Mesendoderm (in vitro differentiated cells): Measurements from ENCODE around the gene STK25.
A peak's percentile ranks its signal among the peaks of the same experiment; 100 is the strongest.

ENCODE experiments used
- DNase-seq: peaks from one replicate; pipeline ENCODE4 v3.0.0; 2013
- H2AK5ac ChIP-seq: 2 replicates; pipeline ENCODE4 v1.6.1; 2013; ENCODE audit warnings: low read length, inconsistent platforms
- H2BK120ac ChIP-seq: 2 replicates; pipeline ENCODE4 v1.6.1; 2013; ENCODE audit warnings: low read depth, mild to moderate bottlenecking, low read length, moderate library complexity, mixed read lengths
- H2BK15ac ChIP-seq: replicated peaks from 2 replicates; pipeline ENCODE4 v1.6.1; 2013; ENCODE audit warnings: low read depth, mild to moderate bottlenecking, moderate library complexity
- H2BK5ac ChIP-seq: 2 replicates; pipeline ENCODE4 v1.6.1; 2013; ENCODE audit warnings: low read length, inconsistent platforms
- H3K18ac ChIP-seq: 2 replicates; pipeline ENCODE4 v1.6.1; 2013; ENCODE audit warnings: mild to moderate bottlenecking, low read length, mixed read lengths
- H3K23ac ChIP-seq: one replicate; pipeline ENCODE4 v1.6.1; 2013; ENCODE audit warnings: low read length
- H3K27ac ChIP-seq: 2 replicates; pipeline ENCODE4 v1.5.1; 2013; ENCODE audit warnings: low read depth, mild to moderate bottlenecking, inconsistent platforms, low read length, moderate library complexity
- H3K27me3 ChIP-seq: 2 replicates; pipeline ENCODE4 v1.6.1; 2013; ENCODE audit warnings: low read length, control low read depth, mild to moderate bottlenecking, inconsistent platforms; ENCODE audit not compliant: insufficient read depth, poor library complexity
- H3K36me3 ChIP-seq: 2 replicates; pipeline ENCODE4 v1.6.1; 2013; ENCODE audit warnings: low read length, inconsistent platforms; ENCODE audit not compliant: control insufficient read depth, insufficient read depth
- H3K4ac ChIP-seq: one replicate; pipeline ENCODE4 v1.6.1; 2013; ENCODE audit warnings: low read depth, mild to moderate bottlenecking, low read length, moderate library complexity
- H3K4me1 ChIP-seq: 2 replicates; pipeline ENCODE4 v1.6.1; 2013; ENCODE audit warnings: low read depth, low read length, inconsistent platforms; ENCODE audit not compliant: control insufficient read depth
- H3K4me2 ChIP-seq: 2 replicates; pipeline ENCODE4 v1.6.1; 2013; ENCODE audit warnings: low read length
- H3K4me3 ChIP-seq: 2 replicates; pipeline ENCODE4 v1.5.1; 2013; ENCODE audit warnings: mild to moderate bottlenecking, low read length
- H3K56ac ChIP-seq: one replicate; pipeline ENCODE4 v1.6.1; 2013; ENCODE audit warnings: low read length
- H3K79me1 ChIP-seq: 2 replicates; pipeline ENCODE4 v1.6.1; 2013; ENCODE audit warnings: low read length, inconsistent platforms
- H3K79me2 ChIP-seq: 2 replicates; pipeline ENCODE4 v1.6.1; 2013; ENCODE audit warnings: mild to moderate bottlenecking, low read length; ENCODE audit not compliant: control insufficient read depth, insufficient read depth
- H3K9ac ChIP-seq: 2 replicates; pipeline ENCODE4 v1.6.1; 2013; ENCODE audit warnings: low read length, inconsistent platforms
- H4K5ac ChIP-seq: one replicate; pipeline ENCODE4 v1.6.1; 2013; ENCODE audit warnings: low read length
- H4K8ac ChIP-seq: one replicate; pipeline ENCODE4 v1.6.1; 2013; ENCODE audit warnings: low read depth, mild to moderate bottlenecking, control low read depth, low read length, moderate library complexity
- WGBS: extraction: QIAGEN DNeasy Blood & Tissue Kit; methylation state at CpG from one replicate; pipeline ENCODE4 v1.1.7; 2013; ENCODE audit warnings: low lambda C conversion rate, missing lambda C conversion rate; ENCODE audit not compliant: insufficient coverage; ENCODE audit errors: extremely low coverage; 5-methylcytosine and 5-hydroxymethylcytosine counted together

Gene STK25

GRCh38 chr2:241547781-241548450 lies 39.5 kb upstream of the STK25 start:
- Histone ChIP-seq H3K79me1 (no peaks in the 10 kb centered on the region), H3K56ac (peak overlapping the region; percentile 42), H3K27ac (no peak overlapping the region)

GRCh38 chr2:241546771-241547498 lies 38.6 kb upstream of the STK25 start:
- H3K4me3 ChIP-seq: no peak overlapping the region
- H3K27ac ChIP-seq: no peak overlapping the region
- no peak overlapping the region for H2BK5ac ChIP-seq
- H2BK120ac ChIP-seq: no peak overlapping the region
- no peak overlapping the region for H3K4me2 ChIP-seq
- H3K56ac ChIP-seq: peak overlapping the region; percentile 9
- no peak overlapping the region for H4K5ac ChIP-seq
- H3K4me1 ChIP-seq: peaks cover 1% of the 10 kb centered on the region
- peak; percentile 87 for DNase-seq
- no peaks in the 10 kb centered on the region for H3K79me2 ChIP-seq
- H3K4ac ChIP-seq: no peak overlapping the region
- no peak overlapping the region for H2AK5ac ChIP-seq
- no peaks in the 10 kb centered on the region for H3K36me3 ChIP-seq
- H3K9ac ChIP-seq: no peak overlapping the region
- no peak overlapping the region for H3K23ac ChIP-seq
- H3K79me1 ChIP-seq: no peaks in the 10 kb centered on the region
- H3K27me3 ChIP-seq: no peaks in the 10 kb centered on the region
- H2BK15ac ChIP-seq: no peak overlapping the region
- no CpG with 5 or more reads among the region's 25 CpGs for WGBS
- H3K18ac ChIP-seq: no peak overlapping the region
- no peak overlapping the region for H4K8ac ChIP-seq

More at GRCh38 chr2:241547781-241548450, 39.5 kb upstream of the STK25 start:
- no peak overlapping the region for H3K9ac ChIP-seq
- H4K8ac ChIP-seq: no peak overlapping the region
- no peak overlapping the region for H2BK5ac ChIP-seq
- no CpG with 5 or more reads among the region's 16 CpGs for WGBS
- H3K27me3 ChIP-seq: no peaks in the 10 kb centered on the region
- no peaks in the 10 kb centered on the region for H3K36me3 ChIP-seq
- H2BK15ac ChIP-seq: no peak overlapping the region
- H3K4me3 ChIP-seq: no peak overlapping the region
- no peak for DNase-seq
- H3K23ac ChIP-seq: no peak overlapping the region
- H3K4me2 ChIP-seq: no peak overlapping the region
- H2BK120ac ChIP-seq: no peak overlapping the region
- H4K5ac ChIP-seq: no peak overlapping the region
- no peak overlapping the region for H3K18ac ChIP-seq
- no peak overlapping the region for H3K4ac ChIP-seq
- no peaks in the 10 kb centered on the region for H3K79me2 ChIP-seq
- H3K4me1 ChIP-seq: peaks cover 1% of the 10 kb centered on the region
- H2AK5ac ChIP-seq: no peak overlapping the region

GRCh38 chr2:241545523-241546473 lies 37.4 kb upstream of the STK25 start:
- Histone ChIP-seq H4K5ac (no peak overlapping the region), H3K27ac (no peak overlapping the region), H3K79me2 (no peaks in the 10 kb centered on the region), H3K9ac (no peak overlapping the region), H3K23ac (no peak overlapping the region), H3K4ac (no peak overlapping the region), H3K4me3 (no peak overlapping the region), H3K4me2 (no peak overlapping the region), H2BK15ac (no peak overlapping the region), H2AK5ac (peak overlapping the region; percentile 78), H2BK120ac (no peak overlapping the region), H3K4me1 (peaks cover 1% of the 10 kb centered on the region), H4K8ac (no peak overlapping the region), H3K27me3 (peaks cover 2% of the 10 kb centered on the region), H2BK5ac (no peak overlapping the region), H3K36me3 (no peaks in the 10 kb centered on the region), H3K56ac (no peak overlapping the region), H3K79me1 (no peaks in the 10 kb centered on the region), H3K18ac (no peak overlapping the region)
- no CpG with 5 or more reads among the region's 12 CpGs for WGBS
- DNase-seq: no peak

- Histone ChIP-seq H3K4me3 (no peak overlapping the region), H3K27ac (no peak overlapping the region)
Measured at GRCh38 chr2:241545106-241545505, 36.7 kb upstream of the STK25 start.

GRCh38 chr2:241542278-241542605 lies 33.9 kb upstream of the STK25 start:
- H3K4me2 ChIP-seq: no peak overlapping the region
- no peak overlapping the region for H3K4ac ChIP-seq
- H2BK5ac ChIP-seq: no peak overlapping the region
- peaks cover 2% of the 10 kb centered on the region for H3K27me3 ChIP-seq
- no peak overlapping the region for H2AK5ac ChIP-seq
- H3K27ac ChIP-seq: no peak overlapping the region
- H3K4me1 ChIP-seq: peaks cover 1% of the 10 kb centered on the region
- no peak overlapping the region for H3K9ac ChIP-seq
- no peaks in the 10 kb centered on the region for H3K79me1 ChIP-seq
- no peak overlapping the region for H3K56ac ChIP-seq
- no peak overlapping the region for H3K18ac ChIP-seq
- no peak overlapping the region for H3K4me3 ChIP-seq
- no peak overlapping the region for H4K5ac ChIP-seq
- no peak overlapping the region for H4K8ac ChIP-seq
- no peaks in the 10 kb centered on the region for H3K36me3 ChIP-seq
- no CpG with 5 or more reads among the region's 15 CpGs for WGBS
- no peak overlapping the region for H3K23ac ChIP-seq
- no peak overlapping the region for H2BK120ac ChIP-seq
- H3K79me2 ChIP-seq: no peaks in the 10 kb centered on the region
- H2BK15ac ChIP-seq: no peak overlapping the region
- DNase-seq: no peak

More at GRCh38 chr2:241545106-241545505, 36.7 kb upstream of the STK25 start:
- no peak overlapping the region for H4K8ac ChIP-seq
- H3K4me1 ChIP-seq: peaks cover 1% of the 10 kb centered on the region
- no peak overlapping the region for H3K4me2 ChIP-seq
- DNase-seq: no peak
- no peak overlapping the region for H3K56ac ChIP-seq
- no peak overlapping the region for H3K23ac ChIP-seq
- no peaks in the 10 kb centered on the region for H3K36me3 ChIP-seq
- no peak overlapping the region for H3K4ac ChIP-seq
- no peak overlapping the region for H3K9ac ChIP-seq
- no peak overlapping the region for H3K18ac ChIP-seq
- H2AK5ac ChIP-seq: no peak overlapping the region
- no peaks in the 10 kb centered on the region for H3K79me2 ChIP-seq
- peaks cover 2% of the 10 kb centered on the region for H3K27me3 ChIP-seq
- H3K79me1 ChIP-seq: no peaks in the 10 kb centered on the region
- WGBS: no CpG with 5 or more reads among the region's 10 CpGs
- no peak overlapping the region for H4K5ac ChIP-seq
- H2BK15ac ChIP-seq: no peak overlapping the region
- H2BK120ac ChIP-seq: no peak overlapping the region
- H2BK5ac ChIP-seq: no peak overlapping the region
